ENCODE measurements around the gene CFAP74.

GRCh38 chr1:1907098-1907736, 96.4 kb downstream of the CFAP74 start:
- no peak for TF ChIP-seq MAX (IDR thresholded peaks at IDR 0.05)
- TF ChIP-seq ZC3H11A (IDR thresholded peaks at IDR 0.05): no peak
- TF ChIP-seq POLR2A (IDR thresholded peaks at IDR 0.05; ENCODE audit: low read length): no peak
- no peak for TF ChIP-seq CTCF (IDR thresholded peaks at IDR 0.05)
- TF ChIP-seq SMC3 (IDR thresholded peaks at IDR 0.05): no peak
- no peak for TF ChIP-seq BHLHE40 (IDR thresholded peaks at IDR 0.05; ENCODE audit: low read depth, low read length)
- no peak for TF ChIP-seq ZSCAN20 (CRISPR knock-in tag; IDR thresholded peaks at IDR 0.05)
